GM12801 (cell line): Measurements from ENCODE around the gene PRRC1.

ENCODE experiments used
- CTCF ChIP-seq: IDR thresholded peaks from one replicate; pipeline ENCODE4 v1.5.1; 2011; ENCODE audit warnings: control low read depth; ENCODE audit not compliant: insufficient read length; ENCODE audit errors: extremely low read depth

PRRC1 gene

GRCh38 chr5:127519527-127519926 lies 2.1 kb downstream of the PRRC1 start:
- TF ChIP-seq CTCF, result no peak

- no peak for TF ChIP-seq CTCF
These were observed 3.8 kb downstream of the PRRC1 start for GRCh38 chr5:127521138-127521770.

- no peak for TF ChIP-seq CTCF
These were observed 7.7 kb downstream of the PRRC1 start for GRCh38 chr5:127525181-127525580.

- no peak for TF ChIP-seq CTCF
These were observed 12.7 kb downstream of the PRRC1 start for GRCh38 chr5:127529904-127530682.

- TF ChIP-seq CTCF, result no peak
These were observed 19.2 kb downstream of the PRRC1 start for GRCh38 chr5:127536687-127537086.

GRCh38 chr5:127549551-127549950 lies 32.1 kb downstream of the PRRC1 start:
- no peak for TF ChIP-seq CTCF

GRCh38 chr5:127550652-127551409 lies 33.4 kb downstream of the PRRC1 start:
- no peak for TF ChIP-seq CTCF
